Motor neuron (in vitro differentiated cells): Measurements from ENCODE around the gene TARBP1. TPM values are rescaled to one million over a fixed set of nuclear protein-coding genes. Genes with fewer than 3 reads are reported as not detected.

Source experiments
- ATAC-seq, 8 experiments: fragments of 200-7000 bp; cut with Tn5 transposase; replicated peaks in 6 of 8; 2 replicates each; pipeline ENCODE4 v1.8.0; 2021; ENCODE audit warnings: mild to moderate bottlenecking in 8 of 8, moderate library complexity in 8 of 8
- H3K27ac ChIP-seq, 2 donors: fragments of 250-450 bp; sonication (Bioruptor Pico); 2 replicates each; pipeline ENCODE4 v1.9.0; 2021; ENCODE audit warnings: antibody characterized with exemption in 2 of 2, mild to moderate bottlenecking in 2 of 2, moderate library complexity in 1 of 2
- H3K4me1 ChIP-seq, 2 donors: fragments of 250-450 bp; sonication (Bioruptor Pico); replicated peaks in 1 of 2; 2 replicates each; pipeline ENCODE4 v1.6.1; 2021; ENCODE audit warnings: antibody characterized with exemption in 2 of 2, mild to moderate bottlenecking in 2 of 2, moderate library complexity in 1 of 2
- H3K4me3 ChIP-seq, 5 donors: fragments of 250-450 bp; sonication (Bioruptor Pico); 2 replicates each; pipeline ENCODE4 v1.9.0; 2021; ENCODE audit warnings: antibody characterized with exemption in 5 of 5, mild to moderate bottlenecking in 5 of 5, moderate library complexity in 4 of 5
- WGBS, 10 experiments: fragments of 450-650 bp; shearing (Covaris generic); methylation state at CpG; one replicate each; pipeline ENCODE4 v1.0.0; 2022; 5-methylcytosine and 5-hydroxymethylcytosine counted together
- in situ Hi-C, 9 experiments: fragments of 400-800 bp; cut with MboI; loops; one replicate each; pipeline ENCODE4 v1.15.0; 2021; ENCODE audit warnings: low sequenced_read_pairs in 9 of 9, low pct_unique_long_range_greater_than_20kb in 2 of 9; ENCODE audit not compliant: unreplicated experiment in 9 of 9
- total RNA-seq, 8 experiments: library from RNA; unstranded; fragments of 300-600 nt; gene quantifications; 2 replicates each; pipeline versions ENCODE4 v1.2.3 to v1.2.4, GENCODE V29; 2022

TARBP1 gene
- total RNA-seq, 8 experiments from 2014 or later, result 23.4 to 71.7 (median 42.6) TPM

- Histone ChIP-seq H3K4me3 (no peak overlapping the region), H3K4me1 (peaks cover 10 to 23% of the 10 kb centered on the region in 2 donors), H3K27ac (no peak overlapping the region)
- ATAC-seq, result no peak
- in situ Hi-C loops, result loop anchor here in 4 of 9 experiments (10.0 kb wide), 2 partner anchors 92 to 102 kb away; no protein-coding TSS in a partner anchor
Measured at GRCh38 chr1:234502785-234503184, 23.8 kb upstream of the TARBP1 start.

GRCh38 chr1:234500269-234500668 lies 21.3 kb upstream of the TARBP1 start:
- ATAC-seq, result no peak
- H3K4me3 ChIP-seq, result no peak overlapping the region
- in situ Hi-C loops, result loop anchor here in 4 of 9 experiments (10.0 kb wide), 2 partner anchors 95 to 105 kb away; no protein-coding TSS in a partner anchor

GRCh38 chr1:234499943-234500245 lies 20.9 kb upstream of the TARBP1 start:
- in situ Hi-C loops, result loop anchor here (10.0 to 25.0 kb wide), 6 partner anchors 95 to 595 kb away; no protein-coding TSS in a partner anchor
- H3K4me1 ChIP-seq, result peaks cover 15 to 27% of the 10 kb centered on the region in 2 donors
- H3K27ac ChIP-seq, result no peak overlapping the region
- no peak overlapping the region for H3K4me3 ChIP-seq
- whole genome bisulfite sequencing, 10 experiments, result 16 to 96% (median 79%) methylated on average over 2 to 4 of the region's 4 CpGs
- no peak for ATAC-seq

More at GRCh38 chr1:234500269-234500668, 21.3 kb upstream of the TARBP1 start:
- H3K4me1 ChIP-seq, result peaks cover 11 to 24% of the 10 kb centered on the region in 2 donors
- 42 to 100% (median 54%) methylated on average over 1 to 2 of the region's 2 CpGs; no CpG with 5 or more reads in 2 of the 10 experiments for WGBS, 10 experiments
- no peak overlapping the region for H3K27ac ChIP-seq

GRCh38 chr1:234499119-234499942 lies 20.4 kb upstream of the TARBP1 start:
- peak; percentile 56 to 98 (median 96) for ATAC-seq
- in situ Hi-C loops, result loop anchor here (10.0 to 25.0 kb wide), 5 partner anchors 105 to 595 kb away; no protein-coding TSS in a partner anchor
- Histone ChIP-seq H3K4me1 (peaks cover 15 to 32% of the 10 kb centered on the region in 2 donors), H3K4me3 (peak overlapping the region in 2 of 5 donors; percentile 1 to 3), H3K27ac (peak overlapping the region in 1 of 2 donors; percentile 67)
- 0 to 100% (median 37%) methylated on average over 2 to 27 of the region's 27 CpGs for WGBS, 10 experiments

- in situ Hi-C loops, result loop anchor here (10.0 to 25.0 kb wide), 5 partner anchors 106 to 596 kb away; no protein-coding TSS in a partner anchor
- WGBS, 10 experiments, result 56 to 100% (median 69%) methylated on average over 1 to 8 of the region's 9 CpGs; no CpG with 5 or more reads in 2 of the 10 experiments
- ATAC-seq, result peak in 7 of 8 experiments; percentile 1 to 36 (median 25)
- no peak overlapping the region for H3K4me3 ChIP-seq
- H3K27ac ChIP-seq, result no peak overlapping the region
- peaks cover 15 to 32% of the 10 kb centered on the region in 2 donors for H3K4me1 ChIP-seq
Measured at GRCh38 chr1:234498448-234499118, 19.6 kb upstream of the TARBP1 start.

- no peak for ATAC-seq
- in situ Hi-C loops, result loop anchor here (10.0 to 25.0 kb wide), 5 partner anchors 107 to 597 kb away; no protein-coding TSS in a partner anchor
- WGBS, 10 experiments, result 83 to 100% (median 100%) methylated on average over 1 of the region's 1 CpG; no CpG with 5 or more reads in 3 of the 10 experiments
- Histone ChIP-seq H3K27ac (no peak overlapping the region), H3K4me3 (no peak overlapping the region), H3K4me1 (peaks cover 15 to 32% of the 10 kb centered on the region in 2 donors)
Measured at GRCh38 chr1:234497589-234497988, 18.6 kb upstream of the TARBP1 start.

GRCh38 chr1:234495231-234495990 lies 16.4 kb upstream of the TARBP1 start:
- Histone ChIP-seq H3K27ac (no peak overlapping the region), H3K4me3 (no peak overlapping the region), H3K4me1 (peaks cover 13 to 26% of the 10 kb centered on the region in 2 donors)
- in situ Hi-C loops, result loop anchor here (10.0 to 25.0 kb wide), 5 partner anchors 109 to 599 kb away; no protein-coding TSS in a partner anchor
- peak in 6 of 8 experiments; percentile 55 to 77 (median 67) for ATAC-seq
- 5 to 83% (median 55%) methylated on average over 2 to 7 of the region's 7 CpGs for WGBS, 10 experiments

GRCh38 chr1:234494049-234494448 lies 15.1 kb upstream of the TARBP1 start:
- 80 to 100% (median 94%) methylated on average over 1 to 4 of the region's 4 CpGs; no CpG with 5 or more reads in 1 of the 10 experiments for WGBS, 10 experiments
- Histone ChIP-seq H3K27ac (no peak overlapping the region), H3K4me3 (no peak overlapping the region), H3K4me1 (peaks cover 14 to 19% of the 10 kb centered on the region in 2 donors)
- in situ Hi-C loops, result loop anchor here (10.0 to 25.0 kb wide), 5 partner anchors 111 to 601 kb away; no protein-coding TSS in a partner anchor
- ATAC-seq, result no peak

- Histone ChIP-seq H3K4me1 (peaks cover 20 to 25% of the 10 kb centered on the region in 2 donors), H3K4me3 (no peak overlapping the region), H3K27ac (no peak overlapping the region)
- WGBS, 10 experiments, result 70 to 100% (median 84%) methylated on average over 1 to 4 of the region's 4 CpGs; no CpG with 5 or more reads in 2 of the 10 experiments
- in situ Hi-C loops, result loop anchor here (10.0 to 25.0 kb wide), 5 partner anchors 114 to 604 kb away; no protein-coding TSS in a partner anchor
- no peak for ATAC-seq
Measured at GRCh38 chr1:234490793-234491479, 12.0 kb upstream of the TARBP1 start.

- Histone ChIP-seq H3K4me1 (peaks cover 15 to 19% of the 10 kb centered on the region in 2 donors), H3K4me3 (no peak overlapping the region), H3K27ac (no peak overlapping the region)
- in situ Hi-C loops, result loop anchor here (10.0 to 25.0 kb wide), 5 partner anchors 115 to 605 kb away; no protein-coding TSS in a partner anchor
- no peak for ATAC-seq
- 20 to 94% (median 81%) methylated on average over 1 to 2 of the region's 2 CpGs; no CpG with 5 or more reads in 2 of the 10 experiments for WGBS, 10 experiments
Measured at GRCh38 chr1:234489698-234490077, 10.7 kb upstream of the TARBP1 start.

- peaks cover 15 to 17% of the 10 kb centered on the region in 2 donors for H3K4me1 ChIP-seq
- WGBS, 10 experiments, result 30 to 94% (median 65%) methylated on average over 3 to 11 of the region's 11 CpGs; no CpG with 5 or more reads in 1 of the 10 experiments
- H3K27ac ChIP-seq, result peak overlapping the region in 1 of 2 donors; percentile 48
- in situ Hi-C loops, result loop anchor here in 4 of 9 experiments (25.0 kb wide), 2 partner anchors 248 to 598 kb away; no protein-coding TSS in a partner anchor
- H3K4me3 ChIP-seq, result no peak overlapping the region
- peak in 5 of 8 experiments; percentile 72 to 90 (median 83) for ATAC-seq
Measured at GRCh38 chr1:234489007-234489697, 10.2 kb upstream of the TARBP1 start.
